HG03108 (cell line): ENCODE measurements around the gene MDH1B.
"Not testable (repeated sequence)": the region's sequence is repeated elsewhere in the genome, so short reads cannot be mapped to it uniquely, and the experiment has no call there.

Experiments
- ATAC-seq: cut with Tn5 transposase; IDR thresholded peaks from one replicate; pipeline ENCODE4 v1.9.1; 2021; ENCODE audit warnings: moderate library complexity; ENCODE audit not compliant: unreplicated experiment

The MDH1B gene

DNA sequence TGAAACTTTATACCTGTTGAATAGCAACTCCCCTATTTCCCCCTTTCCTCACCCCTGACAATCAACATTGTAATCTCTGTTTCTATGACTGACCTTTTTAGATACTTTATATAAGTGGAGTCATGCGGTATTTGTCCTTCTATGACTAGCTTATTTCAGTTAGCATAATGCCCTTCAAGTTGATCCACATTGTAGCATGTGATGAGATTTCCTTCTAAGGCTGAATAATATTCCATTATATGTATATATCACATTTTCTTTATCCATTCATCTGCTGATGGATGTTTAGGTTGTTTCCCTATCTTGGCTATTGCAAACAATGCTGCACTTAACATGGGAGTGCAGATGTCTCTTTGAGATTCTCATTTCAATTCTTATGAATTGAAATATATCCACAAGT, 9.7 kb upstream of the MDH1B start:
- no peak for ATAC-seq

DNA sequence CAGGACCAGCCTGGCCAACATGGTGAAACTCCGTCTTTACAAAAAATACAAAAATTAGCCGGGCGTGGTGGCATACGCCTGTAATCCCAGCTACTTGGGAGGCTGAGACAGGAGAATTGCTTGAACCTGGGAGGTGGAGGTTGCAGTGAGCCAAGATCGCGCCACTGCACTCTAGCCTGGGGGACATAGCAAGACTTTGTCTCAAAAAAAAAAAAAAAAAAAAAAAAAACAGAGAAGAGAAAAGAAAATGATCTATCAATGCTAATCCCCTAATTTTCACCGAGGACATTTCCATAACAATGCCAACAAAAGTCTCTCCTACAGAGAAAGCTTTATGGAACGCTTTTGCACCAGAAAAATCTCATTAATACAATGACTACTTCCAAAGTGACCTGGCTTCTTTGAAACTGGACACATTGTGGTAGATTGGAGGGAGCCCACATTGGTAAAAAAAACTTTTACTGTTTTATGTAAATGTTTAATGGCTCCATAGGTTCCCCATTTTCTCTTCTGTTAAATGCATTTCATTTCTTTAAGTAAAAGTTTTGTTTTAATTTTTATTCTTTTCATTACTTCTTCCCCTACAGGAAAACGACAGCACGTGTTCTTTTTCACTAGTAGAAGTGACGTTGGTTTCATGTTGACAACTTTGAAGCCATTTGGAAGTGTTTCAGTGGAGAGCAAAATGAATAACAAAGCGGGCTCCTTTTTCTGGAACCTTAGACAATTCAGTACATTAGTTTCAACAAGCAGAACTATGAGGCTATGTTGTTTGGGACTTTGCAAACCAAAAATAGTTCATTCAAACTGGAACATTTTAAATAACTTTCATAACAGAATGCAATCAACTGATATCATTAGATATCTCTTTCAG, 1.2 kb upstream of the MDH1B start:
- no peak for ATAC-seq

DNA sequence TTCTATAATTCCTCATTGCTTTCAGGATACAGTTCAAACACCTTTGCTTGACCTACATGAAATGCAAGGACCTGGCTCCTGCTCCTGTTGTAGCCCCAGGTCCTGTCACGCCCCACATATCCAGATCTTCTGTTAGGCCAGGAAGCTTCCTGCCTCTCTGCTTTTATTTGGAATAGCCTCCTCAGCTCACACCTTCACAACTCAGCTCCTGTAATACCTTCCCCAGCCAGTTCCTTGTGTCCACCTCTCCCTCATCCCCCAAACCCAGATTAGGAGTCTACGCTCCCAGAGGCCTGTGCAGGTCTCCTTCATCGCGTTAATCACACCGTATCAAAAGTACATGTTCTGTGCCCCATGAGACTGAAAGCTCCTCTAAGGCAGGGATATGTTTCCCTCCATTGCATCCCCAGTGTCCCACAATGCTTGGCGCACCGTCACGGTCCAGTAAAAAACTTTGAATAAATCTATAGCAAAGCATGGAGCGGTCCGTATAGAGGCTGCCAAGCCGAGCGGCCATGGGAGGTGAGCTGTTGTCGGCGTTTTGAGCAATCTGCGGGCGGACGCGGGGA, 371 bp downstream of the MDH1B start:
- no peak for ATAC-seq

DNA sequence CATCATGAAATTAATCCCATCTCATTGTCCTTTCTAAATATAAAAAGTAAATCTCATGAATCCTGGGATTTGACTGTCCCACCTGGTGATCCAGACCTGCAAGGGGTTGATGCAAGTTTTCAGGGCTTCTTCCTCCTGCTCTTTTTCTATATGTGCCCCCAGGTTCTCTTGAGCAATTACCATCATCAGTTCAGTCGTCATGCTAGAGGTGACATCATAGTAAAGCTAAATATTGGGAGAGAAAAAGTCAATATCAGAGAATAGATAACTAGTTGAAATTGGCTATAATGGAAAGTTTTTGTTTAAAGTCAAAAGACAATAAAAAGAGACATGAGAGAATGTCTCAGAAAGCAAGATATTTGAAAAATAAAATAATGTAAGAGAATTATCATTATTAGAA, 8.3 kb downstream of the MDH1B start:
- ATAC-seq = no peak

DNA sequence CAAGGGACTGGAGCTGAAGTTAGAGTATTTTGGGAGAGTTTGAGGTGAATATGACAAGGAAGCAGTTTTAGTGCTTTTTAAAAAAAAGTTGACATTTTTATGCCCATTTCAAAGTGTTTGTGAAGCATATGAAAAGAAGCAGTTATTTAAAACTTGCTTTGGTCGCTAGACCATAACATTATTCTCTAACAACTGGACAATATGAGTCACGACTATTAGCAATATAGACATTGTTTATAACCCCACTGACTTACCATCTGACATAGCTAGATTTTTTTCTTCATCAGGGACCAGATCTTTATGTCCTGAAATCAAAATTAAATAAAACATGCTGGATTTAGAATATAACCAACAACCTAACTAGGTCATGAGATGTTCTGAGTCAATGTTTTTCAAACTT, 24.3 kb downstream of the MDH1B start:
- ATAC-seq = no peak

DNA sequence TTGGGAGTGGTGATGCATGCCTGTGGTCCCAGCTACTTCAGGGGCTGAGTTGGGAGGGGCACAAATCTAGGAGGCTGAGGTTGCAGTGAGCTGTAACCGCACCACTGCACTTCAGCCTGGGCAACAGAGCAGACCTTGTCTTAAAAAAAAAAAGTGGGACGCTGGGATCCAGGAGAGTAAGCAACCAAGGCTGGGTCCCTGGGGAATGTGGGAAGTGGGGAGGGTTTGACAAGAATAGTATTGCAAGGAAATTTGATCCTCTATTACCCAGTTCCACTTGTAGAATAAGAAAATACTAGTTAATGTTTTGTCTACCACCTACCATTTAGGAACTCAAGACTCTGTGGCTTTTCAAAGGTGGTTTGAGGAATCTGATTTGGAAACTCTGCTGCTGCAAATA, 25.9 kb downstream of the MDH1B start:
- no peak for ATAC-seq

DNA sequence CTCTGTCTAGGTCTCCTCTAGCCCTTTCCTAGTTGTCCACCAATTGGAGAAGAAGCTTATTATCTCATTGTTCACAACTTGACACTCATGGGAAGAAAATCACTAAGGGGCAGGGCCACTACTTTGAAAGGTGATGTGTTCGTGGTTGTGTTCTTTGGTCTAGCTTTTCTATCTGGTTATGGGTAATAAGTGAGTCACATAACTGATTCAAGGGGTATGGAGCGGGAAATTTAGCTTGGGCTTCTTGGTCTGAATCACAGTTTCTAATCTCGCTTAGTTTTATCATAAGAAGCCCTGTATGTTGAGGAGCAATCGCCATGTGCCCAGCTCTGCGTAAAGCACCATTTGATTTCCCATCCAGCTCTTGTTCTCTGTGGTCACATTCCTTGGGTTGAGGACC, 28.2 kb downstream of the MDH1B start:
- ATAC-seq = no peak

DNA sequence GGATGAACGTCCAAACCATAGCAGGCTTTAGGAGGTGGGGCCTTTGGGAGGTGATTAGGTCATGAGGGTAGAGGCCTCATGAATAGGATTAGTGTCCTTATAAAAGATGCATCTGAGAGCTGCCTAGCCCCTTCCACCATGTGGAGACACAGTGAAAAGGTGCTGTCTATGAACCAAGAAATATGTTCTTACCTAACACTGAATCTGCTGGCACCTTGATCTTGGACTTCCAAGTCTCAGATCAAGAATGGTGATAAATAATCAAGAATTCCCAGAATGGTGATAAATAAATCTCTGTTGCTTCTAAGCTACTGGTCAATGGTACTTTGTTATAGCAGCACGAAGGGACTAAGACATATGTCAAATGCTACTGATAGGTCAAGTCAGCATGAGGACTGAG, 31.8 kb downstream of the MDH1B start:
- no peak for ATAC-seq

DNA sequence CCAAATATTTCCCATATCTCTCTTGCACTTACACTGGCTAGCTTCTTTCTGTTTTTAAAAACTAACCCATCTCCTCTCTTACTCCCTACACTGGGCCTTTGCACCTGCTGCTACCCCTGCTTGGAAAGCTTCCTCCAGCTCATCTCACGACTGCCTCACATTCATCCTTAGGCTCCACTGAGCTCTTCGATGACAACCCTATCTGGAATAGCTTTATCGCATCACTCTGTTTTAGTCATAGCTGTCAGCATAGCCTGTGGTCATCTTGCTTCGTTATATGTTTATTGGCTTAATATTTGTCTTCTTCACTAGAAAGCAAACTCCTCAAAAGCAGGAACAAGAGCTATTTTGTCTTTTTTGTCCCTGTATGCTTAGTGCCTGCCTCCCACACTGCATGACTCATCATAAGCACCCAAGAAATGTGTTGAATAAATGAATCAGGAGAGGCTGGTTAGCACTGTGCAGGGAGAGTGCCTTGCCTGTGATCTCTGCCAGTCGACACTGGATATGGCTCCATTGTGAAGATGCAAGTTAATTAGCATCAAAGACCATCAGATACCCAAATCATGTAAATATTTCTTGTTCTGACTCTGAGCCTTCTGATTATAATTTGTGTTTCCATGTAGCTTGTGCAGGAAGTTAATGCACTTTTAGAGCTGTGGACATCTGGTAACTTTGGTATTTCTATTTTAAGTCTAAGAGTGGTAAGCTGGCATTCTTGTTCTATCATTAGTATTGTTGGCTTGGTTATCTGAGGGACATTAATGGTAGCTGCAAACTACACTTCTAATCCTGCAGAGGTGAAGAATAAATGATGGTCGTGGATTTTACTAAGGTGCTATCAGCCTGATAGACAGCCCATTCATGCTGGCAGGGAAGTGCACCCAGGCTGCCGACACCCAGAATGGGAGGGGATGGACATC, 36.6 kb downstream of the MDH1B start:
- no peak for ATAC-seq

DNA sequence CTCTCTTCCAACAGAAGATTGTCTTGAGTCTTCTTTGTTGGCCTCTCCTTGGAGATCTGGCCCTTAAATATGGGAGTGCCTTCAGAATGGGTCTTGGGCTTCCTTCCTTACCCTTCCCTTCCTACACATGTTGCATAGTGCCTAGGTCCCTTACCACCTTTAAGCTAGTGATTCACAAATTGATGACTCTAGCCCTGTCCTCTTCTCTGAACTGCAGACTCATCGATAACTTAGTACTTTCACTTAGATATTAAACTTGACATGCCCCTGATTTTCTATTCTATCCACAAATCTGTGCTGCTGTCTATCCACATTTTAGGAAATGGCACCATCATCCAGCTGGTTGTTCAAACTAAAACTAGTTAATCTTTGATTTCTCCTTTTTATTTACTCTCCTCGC, 37.8 kb downstream of the MDH1B start:
- no peak for ATAC-seq

DNA sequence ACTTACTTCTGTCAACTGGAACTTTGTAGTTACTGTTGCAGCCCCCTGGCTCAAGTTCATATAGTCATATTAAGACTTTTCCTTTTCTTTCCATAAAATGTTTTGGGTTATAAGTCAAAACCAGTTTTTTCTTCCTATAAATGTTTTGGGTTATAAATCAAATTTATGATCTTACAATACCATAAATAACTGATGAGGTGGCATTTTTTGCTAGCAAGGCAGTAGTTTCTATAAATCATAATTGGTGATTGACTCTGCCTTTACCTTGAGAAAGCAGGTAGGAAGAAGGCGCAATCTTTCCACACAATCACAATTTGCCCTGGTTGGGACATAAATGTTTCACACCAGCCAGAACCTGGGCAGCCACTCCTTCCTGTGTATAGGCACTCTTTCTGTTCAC, 41.8 kb downstream of the MDH1B start:
- no peak for ATAC-seq

DNA sequence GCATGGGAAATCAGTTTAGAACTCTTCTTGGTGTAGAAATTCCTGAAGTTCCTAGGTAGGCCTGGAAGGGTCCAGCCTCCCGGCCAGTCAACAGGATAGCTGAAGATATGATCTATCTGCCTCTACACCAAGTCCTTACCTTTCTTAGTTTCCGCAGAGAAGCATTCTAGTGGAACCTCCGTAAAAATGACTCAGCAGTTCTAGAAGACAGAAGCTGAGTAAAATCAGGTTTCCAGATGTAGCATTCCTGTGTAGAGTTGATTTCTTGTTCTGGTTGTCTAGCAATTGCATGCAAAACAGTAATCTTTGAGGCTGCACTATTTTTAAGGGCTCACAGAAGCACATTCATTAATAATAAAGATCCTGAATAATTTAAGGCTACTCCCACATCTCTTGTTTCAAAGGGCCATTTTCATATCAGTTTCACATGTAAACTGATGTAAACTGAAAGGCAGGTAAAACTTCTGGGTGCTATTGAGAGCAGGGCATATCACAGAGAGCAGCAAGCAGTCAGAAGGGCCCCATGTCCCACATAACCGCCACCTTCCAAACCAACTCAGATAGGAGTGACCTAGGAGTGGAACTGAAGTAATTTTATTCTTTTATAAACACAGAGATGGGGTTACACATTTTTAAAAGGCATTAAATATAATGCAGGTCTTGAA, 43.7 kb downstream of the MDH1B start:
- ATAC-seq = peak; percentile 88

DNA sequence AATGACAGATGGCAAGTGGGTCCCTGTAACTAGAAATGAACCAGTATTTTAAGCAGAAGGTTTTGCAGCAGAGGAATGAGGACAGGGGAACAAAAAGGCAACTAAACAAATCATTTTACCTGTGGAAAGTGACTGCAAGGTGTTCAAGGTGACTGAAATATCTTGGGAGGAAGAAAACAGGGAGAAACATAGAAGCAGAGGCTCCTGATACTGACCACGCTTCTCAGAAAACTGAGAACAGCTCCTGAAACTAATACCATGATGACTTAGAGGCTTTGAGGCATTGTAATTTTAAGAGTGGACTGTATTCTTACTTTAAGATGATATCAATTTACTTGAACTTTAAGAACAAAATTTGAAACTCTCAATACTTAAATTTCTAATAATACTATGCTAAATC, 46.8 kb downstream of the MDH1B start, which contains the start of gene DYTN:
Gene DYTN, minus strand, starts transcription at position 101 of the 400 bp plus-strand sequence. CDS start 117 bp downstream, outside the sequence.
- no peak for ATAC-seq

DNA sequence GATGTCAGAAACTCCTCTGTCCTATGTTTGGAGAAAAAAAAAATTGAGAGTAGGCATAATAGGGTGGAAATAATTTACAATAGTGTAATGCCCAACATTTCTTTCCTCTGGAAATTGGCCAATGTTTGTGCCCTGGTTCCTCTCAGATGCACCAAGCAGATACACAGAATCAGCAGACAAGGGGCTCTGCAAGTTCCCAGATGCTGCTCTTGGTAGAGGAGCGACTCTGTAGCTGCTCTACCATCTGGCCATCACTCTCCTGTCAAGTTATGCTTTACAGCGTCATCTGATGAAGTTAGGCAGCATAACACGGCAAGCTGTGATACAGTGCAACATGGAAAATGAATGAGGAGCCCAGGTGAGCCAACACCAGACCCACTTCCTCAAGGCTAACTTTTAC, 48.5 kb downstream of the MDH1B start:
- ATAC-seq = no peak

DNA sequence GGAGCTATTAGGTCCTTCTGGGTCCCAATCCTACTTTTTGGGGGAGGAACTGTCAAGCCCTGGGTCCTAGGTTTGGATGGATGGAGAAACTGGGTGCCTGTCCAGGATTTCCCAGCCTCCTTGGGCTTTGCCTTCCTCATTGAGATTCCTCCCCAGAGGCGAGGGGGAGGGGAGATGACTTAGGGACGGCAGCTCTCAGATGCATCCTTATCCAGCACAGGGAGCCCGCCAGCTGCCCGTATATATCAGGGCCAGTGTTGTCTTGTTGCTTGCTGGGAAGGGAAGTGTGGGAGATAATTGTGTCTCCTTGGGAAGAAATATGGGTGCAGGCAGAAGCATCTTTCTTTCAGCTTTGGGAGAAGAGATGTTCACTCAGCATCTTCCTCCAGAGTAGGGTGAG, 49.9 kb downstream of the MDH1B start:
- ATAC-seq = not testable (repeated sequence)

DNA sequence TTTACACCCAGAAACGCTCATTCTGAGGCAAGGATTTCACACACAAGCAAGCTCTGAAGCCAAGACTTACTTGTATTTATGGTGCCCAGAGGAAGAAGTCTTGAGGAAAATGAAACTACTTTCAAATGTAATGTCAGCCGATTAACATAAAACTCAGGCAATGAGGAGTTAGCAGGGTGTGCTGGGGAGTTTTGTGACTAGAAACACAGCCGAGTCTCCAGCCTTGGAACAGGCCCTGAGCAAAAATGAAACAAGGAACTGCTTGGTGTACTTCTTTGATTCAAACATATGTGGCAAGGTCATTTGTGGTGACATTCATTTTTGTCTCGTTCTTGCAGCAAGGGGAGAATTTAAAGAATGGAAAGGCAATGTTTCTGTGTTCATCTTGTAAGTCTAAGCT, 51.4 kb downstream of the MDH1B start:
- peak; percentile 49 for ATAC-seq

DNA sequence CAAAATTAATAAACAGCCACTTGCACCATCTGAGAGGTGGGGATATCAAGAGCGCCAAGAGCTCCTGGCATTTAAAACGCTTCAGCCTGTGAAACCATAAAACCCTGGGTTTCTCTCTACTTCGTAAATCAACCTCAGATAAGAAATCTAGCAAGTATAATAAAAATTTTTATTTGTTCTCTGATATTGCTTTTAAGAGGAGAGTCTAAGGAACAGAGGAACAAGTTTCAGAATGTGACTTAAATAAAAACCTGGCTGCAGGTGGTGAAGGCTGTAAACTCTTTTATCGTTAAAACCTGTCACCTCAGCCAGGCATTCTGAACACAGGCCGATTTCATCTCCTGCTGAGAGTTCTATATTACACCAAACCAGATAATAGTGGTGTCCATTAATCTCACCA, 56.8 kb downstream of the MDH1B start:
- no peak for ATAC-seq

DNA sequence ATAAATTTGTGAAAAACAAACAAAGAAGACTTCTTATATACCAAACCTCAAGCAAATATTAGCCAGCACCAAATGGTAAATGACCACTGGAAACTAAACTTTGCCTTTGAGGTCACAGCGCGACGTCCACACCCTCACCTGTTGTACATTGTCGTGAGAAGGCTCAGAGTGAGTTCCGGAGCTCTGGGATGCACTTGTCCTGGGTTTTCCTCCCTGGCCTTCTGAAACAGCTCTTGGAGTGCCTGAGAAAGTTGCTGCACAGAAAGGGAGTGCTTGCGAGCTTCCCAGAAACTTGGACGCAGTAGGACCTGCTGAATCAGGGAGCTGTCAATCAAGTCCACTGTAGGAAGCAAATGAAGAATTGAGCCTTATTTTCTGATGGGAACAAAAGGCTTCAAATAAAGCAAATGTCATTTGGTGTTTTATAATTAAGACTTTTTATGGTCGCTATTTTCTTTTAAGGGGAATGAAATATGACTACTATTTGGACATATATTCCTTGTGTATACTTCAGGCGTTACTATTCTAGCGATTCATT, 57.9 kb downstream of the MDH1B start:
- no peak for ATAC-seq

DNA sequence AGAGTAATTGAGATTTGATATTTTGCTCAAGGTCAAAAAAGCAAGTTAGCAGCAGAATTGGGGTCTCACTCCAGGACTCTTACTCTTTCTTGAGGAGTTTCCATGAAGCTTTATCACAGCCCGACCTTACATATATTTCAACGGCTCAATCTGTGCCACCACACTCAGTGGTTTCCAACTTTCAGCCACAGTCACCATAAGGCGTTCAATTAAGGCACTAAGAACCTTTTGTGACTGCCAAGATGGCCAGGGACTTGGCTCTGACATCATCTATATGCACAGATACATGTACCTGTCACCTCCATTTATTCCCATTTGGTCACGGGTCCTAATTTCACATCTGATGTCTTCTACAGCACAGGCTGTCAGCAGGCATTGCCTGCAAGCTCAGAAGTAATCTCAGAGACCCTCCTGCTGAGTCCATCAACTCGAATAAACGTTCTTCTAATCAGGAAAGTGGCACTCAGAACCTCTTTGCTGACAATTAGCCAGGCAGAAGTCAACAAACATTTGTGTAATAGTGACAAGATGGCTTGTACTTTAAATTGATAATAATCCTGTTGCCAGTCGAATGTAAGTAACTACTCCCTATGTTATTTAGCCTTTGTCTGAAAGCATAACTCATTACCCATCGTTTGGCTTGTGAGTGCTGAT, 63.0 kb downstream of the MDH1B start:
- ATAC-seq = no peak

DNA sequence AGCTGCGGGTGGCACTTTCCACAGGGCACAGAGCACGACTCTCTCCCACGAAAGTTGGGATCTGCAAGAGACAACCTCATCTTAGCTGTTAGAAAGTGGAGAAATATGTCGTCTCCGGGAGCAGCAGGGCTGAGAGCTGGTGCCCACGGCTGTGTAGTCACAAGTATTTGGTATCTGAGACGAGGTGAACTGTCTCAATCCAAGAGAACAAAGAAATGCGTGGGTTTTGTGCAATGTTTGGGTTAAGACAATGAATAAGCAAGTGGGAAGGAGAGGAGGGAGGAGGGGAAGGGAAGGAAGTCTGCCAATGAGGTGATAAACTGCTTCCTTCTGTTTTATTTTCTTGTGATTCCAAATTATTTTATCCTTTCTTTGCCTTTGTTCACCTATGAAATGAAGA, 65.0 kb downstream of the MDH1B start:
- ATAC-seq = no peak
